ENCODE measurements around the gene ZBED2.

- no peak for TF ChIP-seq CTCF (IDR thresholded peaks at IDR 0.05; ENCODE audit: low read depth, low read length)
- TF ChIP-seq POLR2A (IDR thresholded peaks at IDR 0.05; ENCODE audit: extremely low read depth, insufficient read length), result no peak
- TF ChIP-seq MAX (IDR thresholded peaks at IDR 0.05; ENCODE audit: low read depth, low read length), result no peak
Measured at GRCh38 chr3:111603679-111604078, 8.5 kb upstream of the ZBED2 start.

Data from NB4 (cell line).